ENCODE measurements around the gene ECI2.

Gene ECI2

GRCh38 chr6:4134841-4135664 lies at the start of gene ECI2:
Gene ECI2 (minus strand): TSS chr6:4135575. CDS start chr6:4135560, 15 bp downstream.
- DNase-seq (ENCODE audit: low read depth in 2 of 3, low spot score in 2 of 3): peak in 1 of 3 experiments; percentile 20

- no peak for DNase-seq (ENCODE audit: low read depth in 2 of 3, low spot score in 2 of 3)
These were observed 45.4 kb upstream of the ECI2 start for GRCh38 chr6:4180652-4181255.

DNA sequence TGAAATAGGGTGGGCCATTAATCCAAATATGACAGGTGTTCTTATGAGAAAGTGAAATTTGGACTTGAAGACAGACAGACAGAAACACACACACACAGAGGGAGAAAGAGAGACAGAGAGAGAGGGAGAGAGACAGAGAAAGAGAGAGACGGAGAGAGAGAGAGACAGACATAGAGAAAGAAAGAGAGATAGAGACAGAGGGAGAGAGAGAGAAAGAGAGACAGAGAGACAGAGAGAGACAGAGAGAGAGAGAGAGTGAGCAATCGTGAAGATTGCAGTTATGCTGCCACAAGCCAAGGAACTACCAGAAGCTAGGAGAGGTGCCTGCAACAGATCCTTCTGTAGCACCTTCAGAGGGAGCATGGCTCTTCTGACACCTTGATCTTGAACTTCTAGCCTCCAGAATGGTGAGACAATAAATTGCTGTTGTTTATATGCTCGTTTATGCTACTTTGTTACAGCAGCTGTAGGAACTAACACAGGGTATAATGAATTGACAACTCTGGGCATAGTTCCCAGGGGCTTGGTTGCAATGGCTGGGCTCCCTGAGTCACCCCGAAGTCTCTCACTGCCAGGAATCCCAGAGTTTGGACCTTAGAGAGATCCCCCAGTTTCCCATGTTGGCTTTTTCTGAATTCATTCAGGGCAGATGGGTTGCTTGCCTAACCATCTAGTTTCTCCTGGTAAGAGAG lies 44.7 kb upstream of the ECI2 start:
- DNase-seq (ENCODE audit: low read depth in 2 of 3, low spot score in 2 of 3): no peak

DNA sequence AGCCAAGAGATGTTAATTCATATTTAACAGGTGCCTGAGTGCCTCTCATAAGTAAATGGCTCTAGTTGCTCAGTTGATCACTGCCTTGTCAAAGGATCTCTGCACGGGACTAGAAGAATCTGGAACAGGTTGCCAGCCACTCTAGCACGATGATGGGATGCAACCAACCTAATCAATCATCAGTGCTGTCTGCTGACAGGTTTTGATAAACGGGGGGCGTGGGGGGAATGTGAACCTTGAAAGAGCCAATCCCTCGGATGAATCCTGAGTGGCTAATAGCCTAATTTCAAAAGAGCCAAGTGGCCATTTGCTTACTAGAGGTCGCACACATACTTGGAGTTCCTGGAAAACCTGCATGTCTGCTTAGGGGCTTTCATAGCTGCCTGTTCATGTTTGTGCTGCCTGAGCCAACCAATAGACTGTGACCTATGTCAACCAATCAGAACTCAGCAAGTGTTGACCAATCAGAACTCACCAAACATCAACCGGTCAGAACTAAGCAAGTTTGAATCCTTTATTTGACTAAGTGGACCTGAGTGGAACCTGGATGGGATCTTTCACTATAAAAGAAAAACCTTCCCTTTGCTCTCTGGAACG lies 43.5 kb upstream of the ECI2 start:
- no peak for DNase-seq (ENCODE audit: low read depth in 2 of 3, low spot score in 2 of 3)

DNA sequence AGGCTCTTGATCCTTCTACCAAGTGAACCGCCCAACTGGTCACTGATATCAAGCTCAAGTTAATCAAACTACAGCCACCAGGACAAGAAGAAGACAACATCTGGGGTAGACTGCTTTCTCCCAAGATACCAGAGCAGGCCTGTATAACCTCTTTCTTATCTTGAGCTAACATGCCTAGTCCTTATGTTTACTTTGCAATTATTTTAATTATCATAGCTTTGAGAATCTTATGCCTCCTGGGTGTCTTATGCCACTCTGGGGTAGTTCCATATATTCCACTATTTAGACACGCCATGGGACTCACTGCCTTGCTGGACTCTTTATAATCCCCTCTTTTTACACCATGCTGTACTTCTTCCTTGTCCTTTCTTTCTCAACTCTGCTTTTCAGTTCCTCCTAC lies 41.5 kb upstream of the ECI2 start:
- no peak for DNase-seq (ENCODE audit: low read depth in 2 of 3, low spot score in 2 of 3)

GRCh38 chr6:4174042-4174441 lies 38.7 kb upstream of the ECI2 start:
- DNase-seq (ENCODE audit: low read depth in 2 of 3, low spot score in 2 of 3): no peak

- DNase-seq (ENCODE audit: low read depth in 2 of 3, low spot score in 2 of 3): no peak
These were observed 37.0 kb upstream of the ECI2 start for GRCh38 chr6:4172368-4172767.

- DNase-seq (ENCODE audit: low read depth in 2 of 3, low spot score in 2 of 3): no peak
These were observed 34.9 kb upstream of the ECI2 start for GRCh38 chr6:4170297-4170696.

DNA sequence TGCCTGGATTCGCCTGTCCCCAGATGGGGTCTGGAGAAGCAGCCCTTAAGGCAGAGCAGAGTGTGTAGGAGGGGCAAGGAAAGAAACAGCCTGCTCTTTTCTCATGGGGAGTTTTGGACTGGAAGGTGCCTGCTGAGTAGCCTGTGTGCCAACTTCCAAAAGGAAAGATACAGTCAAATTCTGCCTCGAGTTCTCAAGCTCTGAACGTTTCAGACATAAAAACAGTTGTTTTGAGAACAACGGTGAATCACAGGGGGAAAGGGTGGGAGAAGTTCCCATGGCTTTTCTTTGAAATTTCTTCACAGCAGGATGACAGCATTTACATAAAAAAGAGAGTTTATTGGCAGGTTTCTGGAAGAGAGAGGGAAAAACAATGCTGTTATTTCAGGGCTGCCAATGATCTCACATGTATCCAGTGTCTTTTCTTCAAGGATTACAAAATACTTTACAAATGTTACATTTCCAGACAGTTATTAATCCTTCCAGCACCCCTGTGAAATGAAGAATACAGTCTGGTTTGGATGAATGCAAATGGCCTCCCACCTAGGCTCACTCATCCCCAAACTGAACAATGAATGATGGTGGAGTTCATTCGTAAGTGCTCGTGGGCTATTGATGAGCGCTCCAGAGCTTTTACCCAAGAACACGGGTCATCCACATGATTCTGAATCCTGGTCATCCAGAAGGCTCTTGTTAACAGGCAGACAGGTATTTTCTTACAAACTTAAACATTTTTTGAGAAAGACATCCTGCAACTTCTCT lies 33.8 kb upstream of the ECI2 start:
- DNase-seq (ENCODE audit: low read depth in 2 of 3, low spot score in 2 of 3): no peak

- DNase-seq (ENCODE audit: low read depth in 2 of 3, low spot score in 2 of 3): no peak
These were observed 32.5 kb upstream of the ECI2 start for GRCh38 chr6:4167833-4168232.

- no peak for DNase-seq (ENCODE audit: low read depth in 2 of 3, low spot score in 2 of 3)
These were observed 31.7 kb upstream of the ECI2 start for GRCh38 chr6:4167123-4167522.

GRCh38 chr6:4164456-4164855 lies 29.1 kb upstream of the ECI2 start:
- DNase-seq (ENCODE audit: low read depth in 2 of 3, low spot score in 2 of 3): no peak

GRCh38 chr6:4164117-4164442 lies 28.7 kb upstream of the ECI2 start:
- no peak for DNase-seq (ENCODE audit: low read depth in 2 of 3, low spot score in 2 of 3)

DNA sequence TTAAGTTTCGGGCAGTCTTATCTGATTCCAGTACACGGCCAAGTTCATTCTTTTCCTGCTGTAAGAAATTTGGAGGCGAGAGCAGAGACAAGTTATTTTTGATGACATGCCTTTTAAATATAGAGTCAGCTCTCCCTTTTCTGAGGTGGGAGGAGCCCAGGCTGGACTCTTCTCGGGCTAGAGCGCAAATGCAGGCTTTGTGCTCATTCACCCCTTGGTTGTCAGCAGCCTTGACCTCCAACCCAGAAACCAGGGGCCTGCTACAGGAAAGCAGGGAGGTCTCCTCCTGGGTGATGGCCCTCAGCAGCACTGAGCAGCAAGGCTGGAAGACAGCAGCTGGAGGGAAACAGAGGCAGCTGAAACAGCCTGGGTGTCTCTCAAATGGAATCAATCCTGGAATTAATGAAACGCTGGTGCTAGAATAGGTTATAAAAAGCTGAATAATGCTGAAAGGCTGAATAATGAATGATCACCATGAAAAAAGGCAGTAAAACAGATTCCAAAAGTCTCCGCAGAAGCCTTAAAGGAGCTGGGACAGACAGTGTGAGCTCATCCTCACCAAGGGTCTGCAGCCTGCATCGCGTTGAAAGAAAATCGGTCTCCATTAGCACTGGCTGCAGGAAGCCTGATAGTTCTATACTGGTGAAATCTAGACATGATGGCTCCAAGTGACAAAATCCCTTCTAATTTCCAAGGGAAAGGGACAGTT lies 28.2 kb upstream of the ECI2 start:
- DNase-seq (ENCODE audit: low read depth in 2 of 3, low spot score in 2 of 3): no peak

DNA sequence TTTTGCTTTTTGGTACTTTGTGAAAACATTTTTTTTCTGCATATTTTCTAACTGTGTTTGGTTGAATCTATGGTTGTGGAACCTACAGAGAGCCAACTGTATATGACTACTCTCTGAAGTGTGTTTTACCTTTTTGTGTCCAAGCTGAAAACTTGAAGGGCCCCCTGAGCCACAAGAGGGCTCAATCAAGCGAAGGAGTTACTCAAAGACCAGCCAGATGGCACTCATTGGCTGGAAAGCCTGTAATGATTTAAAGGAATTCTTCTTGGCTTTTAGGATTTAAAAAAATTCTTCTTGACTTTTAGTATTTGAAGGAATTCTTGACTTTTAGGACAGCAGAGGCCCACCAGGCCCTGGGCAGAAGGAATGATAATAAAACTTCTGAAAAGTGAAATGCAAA lies 27.0 kb upstream of the ECI2 start:
- DNase-seq (ENCODE audit: low read depth in 2 of 3, low spot score in 2 of 3): no peak

DNA sequence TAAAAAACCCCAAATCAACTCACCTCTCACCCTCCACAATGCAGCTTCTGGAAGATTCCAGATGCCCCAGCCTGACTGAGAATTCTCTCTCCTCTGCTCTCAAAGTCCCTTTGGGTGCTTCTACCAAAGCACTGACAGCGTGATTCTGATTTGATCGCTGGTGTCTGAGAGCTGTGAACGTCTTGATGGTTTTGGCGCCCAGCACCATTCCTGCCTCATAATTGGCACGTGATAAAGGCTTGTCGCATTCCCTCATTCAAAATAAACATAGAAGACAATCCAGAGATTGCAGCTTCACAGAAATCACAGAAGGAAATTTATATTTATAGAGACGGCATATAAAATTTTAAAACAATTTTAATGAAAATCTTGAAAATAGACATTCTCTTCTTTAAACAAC lies 24.1 kb upstream of the ECI2 start:
- DNase-seq (ENCODE audit: low read depth in 2 of 3, low spot score in 2 of 3): no peak

DNA sequence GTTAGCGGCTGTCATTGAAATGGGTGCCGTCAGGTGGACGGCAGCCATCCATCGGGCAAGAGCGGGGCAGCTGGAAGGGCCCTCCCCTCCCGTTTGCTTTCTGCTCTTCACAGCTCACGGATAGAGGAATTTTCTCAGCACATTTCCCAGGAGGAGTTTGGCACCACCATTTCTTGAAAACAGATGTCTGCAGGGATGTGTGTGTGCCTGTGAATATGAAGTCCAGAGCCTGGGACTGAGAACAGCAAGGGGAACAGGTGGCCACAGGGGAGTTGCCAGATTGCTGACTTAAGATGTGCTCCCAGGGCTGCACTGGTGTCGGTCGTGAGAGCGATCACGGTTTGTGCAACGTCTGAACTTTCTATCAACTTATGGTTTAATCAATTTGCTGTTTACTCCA lies 22.1 kb upstream of the ECI2 start:
- DNase-seq (ENCODE audit: low read depth in 2 of 3, low spot score in 2 of 3): no peak

DNA sequence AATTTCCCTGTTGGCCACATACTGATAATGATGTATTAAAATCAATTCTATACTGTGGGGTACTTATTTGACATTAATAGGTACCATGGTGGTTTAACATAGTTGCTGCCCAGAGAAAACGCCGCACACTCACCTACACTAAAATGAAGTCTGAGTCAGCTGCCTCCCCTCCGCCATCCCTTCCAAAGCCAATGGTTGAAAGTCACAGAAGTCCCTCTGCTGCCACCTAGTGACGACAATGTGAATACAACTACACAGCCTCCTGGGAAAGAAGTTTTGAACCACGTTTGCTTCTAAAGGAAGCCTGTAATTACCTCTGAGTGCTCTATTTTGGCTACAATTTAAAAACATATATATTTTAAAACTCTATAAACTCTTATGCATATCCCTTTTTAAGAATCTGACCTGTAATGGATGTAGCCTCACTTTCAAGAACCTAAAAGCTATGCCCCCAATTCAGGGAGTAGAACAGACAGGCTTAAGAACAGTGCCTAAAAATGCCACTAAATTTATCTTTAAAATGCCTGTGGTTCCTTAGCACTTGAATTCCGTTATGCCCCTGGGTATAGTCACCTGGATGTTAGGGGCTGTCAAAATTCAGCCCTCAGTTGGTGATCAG lies 20.6 kb upstream of the ECI2 start:
- peak; percentile 15 to 71 (median 43) for DNase-seq (ENCODE audit: low read depth in 2 of 3, low spot score in 2 of 3)

DNA sequence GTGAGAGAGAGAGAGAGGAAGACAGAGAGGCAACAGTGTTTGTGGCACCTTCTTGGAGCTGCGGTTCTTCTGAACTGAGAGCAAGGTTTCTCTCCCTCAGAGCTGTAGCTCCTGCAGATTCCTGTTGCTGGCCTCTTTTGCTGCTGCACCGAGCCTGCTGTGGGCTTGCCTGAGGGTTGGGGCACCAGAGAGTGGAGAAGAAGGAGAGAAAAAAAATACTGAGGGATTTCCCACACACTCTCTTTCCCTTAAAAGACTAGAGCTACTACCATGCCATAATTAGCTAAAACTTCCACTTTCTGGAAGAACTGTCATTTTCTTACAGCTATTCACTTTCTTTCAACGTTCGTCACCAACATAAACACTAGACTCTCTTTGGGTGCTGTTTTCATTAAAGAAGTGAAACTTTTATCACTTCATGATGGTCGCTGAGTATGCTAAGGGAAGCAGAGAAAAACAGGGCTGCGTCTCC lies 18.2 kb upstream of the ECI2 start:
- no peak for DNase-seq (ENCODE audit: low read depth in 2 of 3, low spot score in 2 of 3)

- DNase-seq (ENCODE audit: low read depth in 2 of 3, low spot score in 2 of 3): no peak
These were observed 9.7 kb upstream of the ECI2 start for GRCh38 chr6:4145083-4145482.
